ENCODE results near the gene HGD. TPM values are rescaled to one million over a fixed set of nuclear protein-coding genes. Genes with fewer than 3 reads are reported as not detected.
"Not testable (repeated sequence)": the region's sequence is repeated elsewhere in the genome, so short reads cannot be mapped to it uniquely, and the experiment has no call there.

The HGD gene
- total RNA-seq, 2 experiments from 2014 or later = 0.20 to 0.35 TPM

- Mint-ChIP-seq H3K27me3 (no peaks in the 10 kb centered on the region), H3K9me3 (no peaks in the 10 kb centered on the region), H3K4me3 (no peak overlapping the region)
Observed at GRCh38 chr3:120659285-120659684, 22.8 kb downstream of the HGD start.

GRCh38 chr3:120652896-120653545 is 29.0 kb downstream of the HGD start:
- H3K4me1 Mint-ChIP-seq = peaks cover 2% of the 10 kb centered on the region
- no peak overlapping the region for H3K27ac Mint-ChIP-seq
- H3K27me3 Mint-ChIP-seq = no peaks in the 10 kb centered on the region
- H3K36me3 Mint-ChIP-seq = no peaks in the 10 kb centered on the region
- no peaks in the 10 kb centered on the region for H3K9me3 Mint-ChIP-seq
- DNase-seq = no peak
- no peak overlapping the region for H3K4me3 Mint-ChIP-seq

More at GRCh38 chr3:120659285-120659684, 22.8 kb downstream of the HGD start:
- peaks cover 4% of the 10 kb centered on the region for H3K36me3 Mint-ChIP-seq
- no peak for DNase-seq
- no peak overlapping the region for H3K27ac Mint-ChIP-seq
- H3K4me1 Mint-ChIP-seq = no peaks in the 10 kb centered on the region

- Mint-ChIP-seq H3K27ac (no peak overlapping the region), H3K27me3 (no peaks in the 10 kb centered on the region), H3K4me3 (no peak overlapping the region), H3K36me3 (no peaks in the 10 kb centered on the region), H3K9me3 (no peaks in the 10 kb centered on the region), H3K4me1 (peaks cover 2% of the 10 kb centered on the region)
- DNase-seq = no peak
Observed at GRCh38 chr3:120652281-120652680, 29.8 kb downstream of the HGD start.

GRCh38 chr3:120650311-120650710 is 31.7 kb downstream of the HGD start:
- Mint-ChIP-seq H3K27me3 (no peaks in the 10 kb centered on the region), H3K27ac (no peak overlapping the region), H3K4me3 (no peak overlapping the region), H3K4me1 (peaks cover 2% of the 10 kb centered on the region), H3K36me3 (no peaks in the 10 kb centered on the region), H3K9me3 (no peaks in the 10 kb centered on the region)
- no peak for DNase-seq

GRCh38 chr3:120649830-120650233 is 32.2 kb downstream of the HGD start:
- Mint-ChIP-seq H3K4me3 (no peak overlapping the region), H3K9me3 (no peaks in the 10 kb centered on the region), H3K27ac (no peak overlapping the region), H3K27me3 (no peaks in the 10 kb centered on the region), H3K4me1 (peaks cover 2% of the 10 kb centered on the region), H3K36me3 (no peaks in the 10 kb centered on the region)
- DNase-seq = no peak

GRCh38 chr3:120648290-120648689 is 33.7 kb downstream of the HGD start:
- H3K4me1 Mint-ChIP-seq = peaks cover 2% of the 10 kb centered on the region
- no peak overlapping the region for H3K4me3 Mint-ChIP-seq
- no peak for DNase-seq
- H3K27ac Mint-ChIP-seq = no peak overlapping the region
- H3K27me3 Mint-ChIP-seq = no peaks in the 10 kb centered on the region
- H3K36me3 Mint-ChIP-seq = no peaks in the 10 kb centered on the region
- H3K9me3 Mint-ChIP-seq = no peaks in the 10 kb centered on the region

- Mint-ChIP-seq H3K4me3 (no peak overlapping the region), H3K4me1 (peaks cover 2% of the 10 kb centered on the region), H3K9me3 (no peaks in the 10 kb centered on the region), H3K27me3 (no peaks in the 10 kb centered on the region), H3K27ac (no peak overlapping the region), H3K36me3 (no peaks in the 10 kb centered on the region)
- DNase-seq = no peak
Observed at GRCh38 chr3:120646771-120647432, 35.1 kb downstream of the HGD start.

GRCh38 chr3:120645083-120645845 is 36.8 kb downstream of the HGD start:
- no peaks in the 10 kb centered on the region for H3K9me3 Mint-ChIP-seq
- no peak overlapping the region for H3K4me3 Mint-ChIP-seq
- H3K4me1 Mint-ChIP-seq = peaks cover 7% of the 10 kb centered on the region
- H3K27ac Mint-ChIP-seq = no peak overlapping the region
- no peaks in the 10 kb centered on the region for H3K27me3 Mint-ChIP-seq
- no peaks in the 10 kb centered on the region for H3K36me3 Mint-ChIP-seq
- DNase-seq = no peak

- Mint-ChIP-seq H3K36me3 (no peaks in the 10 kb centered on the region), H3K9me3 (peaks cover 6% of the 10 kb centered on the region), H3K4me3 (no peak overlapping the region), H3K27me3 (no peaks in the 10 kb centered on the region), H3K4me1 (peaks cover 9% of the 10 kb centered on the region), H3K27ac (no peak overlapping the region)
- no peak for DNase-seq
Observed at GRCh38 chr3:120642368-120642948, 39.6 kb downstream of the HGD start.

- DNase-seq = no peak
- Mint-ChIP-seq H3K4me1 (peaks cover 9% of the 10 kb centered on the region), H3K27ac (no peak overlapping the region), H3K4me3 (no peak overlapping the region), H3K27me3 (no peaks in the 10 kb centered on the region), H3K9me3 (peaks cover 6% of the 10 kb centered on the region), H3K36me3 (no peaks in the 10 kb centered on the region)
Observed at GRCh38 chr3:120641696-120642246, 40.3 kb downstream of the HGD start.

- Mint-ChIP-seq H3K27ac (no peak overlapping the region), H3K36me3 (no peaks in the 10 kb centered on the region), H3K27me3 (no peaks in the 10 kb centered on the region), H3K4me1 (peaks cover 9% of the 10 kb centered on the region), H3K9me3 (peaks cover 6% of the 10 kb centered on the region), H3K4me3 (no peak overlapping the region)
- DNase-seq = no peak
Observed at GRCh38 chr3:120640231-120640630, 41.8 kb downstream of the HGD start.

- not testable (repeated sequence) for H3K27ac Mint-ChIP-seq, H3K27me3 Mint-ChIP-seq, H3K9me3 Mint-ChIP-seq, DNase-seq, H3K4me1 Mint-ChIP-seq, H3K4me3 Mint-ChIP-seq, H3K36me3 Mint-ChIP-seq
Observed at GRCh38 chr3:120638820-120639219, 43.2 kb downstream of the HGD start.

- Mint-ChIP-seq H3K4me1 (peaks cover 9% of the 10 kb centered on the region), H3K27ac (no peak overlapping the region), H3K36me3 (no peaks in the 10 kb centered on the region), H3K4me3 (no peak overlapping the region), H3K27me3 (no peaks in the 10 kb centered on the region), H3K9me3 (peaks cover 6% of the 10 kb centered on the region)
- no peak for DNase-seq
Observed at GRCh38 chr3:120637851-120638559, 44.0 kb downstream of the HGD start.

- Mint-ChIP-seq H3K27me3 (no peaks in the 10 kb centered on the region), H3K4me3 (no peak overlapping the region), H3K4me1 (peaks cover 9% of the 10 kb centered on the region), H3K9me3 (peaks cover 6% of the 10 kb centered on the region), H3K27ac (no peak overlapping the region), H3K36me3 (no peaks in the 10 kb centered on the region)
- no peak for DNase-seq
Observed at GRCh38 chr3:120636795-120637401, 45.1 kb downstream of the HGD start.

Data from activated naive CD8-positive, alpha-beta T cell treated with anti-CD3 and anti-CD28 coated beads for 36 hours (primary cell).